CD4-positive, alpha-beta T cell (primary cell): ENCODE results near the gene UPF1. TPM values are rescaled to one million over a fixed set of nuclear protein-coding genes. Genes with fewer than 3 reads are reported as not detected.
A peak's percentile ranks its signal among the peaks of the same experiment; 100 is the strongest.

Experiments used
- ATAC-seq: fragments of 200-7000 bp; cut with Tn5 transposase; one replicate; pipeline ENCODE4 v1.10.0; 2022; ENCODE audit warnings: mild to moderate bottlenecking; ENCODE audit not compliant: poor library complexity
- CTCF ChIA-PET: fragments of 350-600 bp; sonication (Branson Sonifier 250); formaldehyde crosslinking; loops from one replicate; lab custom pipeline; 2021; ENCODE audit warnings: antibody characterized with exemption, inconsistent platforms; lab: Charles Lee
- POLR2A ChIA-PET: fragments of 350-600 bp; sonication (Branson Sonifier 250); formaldehyde crosslinking; loops from one replicate; lab custom pipeline; 2021; ENCODE audit warnings: antibody characterized with exemption, inconsistent platforms; lab: Charles Lee
- DNase-seq, 14 experiments: peaks; one replicate each; pipeline ENCODE4 v3.0.0-alpha.2; 2013 to 2020; ENCODE audit warnings: mixed read lengths in 2 of 14
- H3K27ac ChIP-seq, 2 donors: one replicate each; pipeline versions ENCODE4 v1.5.1 to v1.7.0; 2013; ENCODE audit warnings: low read length in 2 of 2, low read depth in 1 of 2, mild to moderate bottlenecking in 1 of 2
- H3K27me3 ChIP-seq, 2 experiments: 1 replicate in 1 of 2; 2 replicates in 1 of 2; pipeline versions ENCODE4 v1.6.1 to v1.7.0; 2013; ENCODE audit warnings: low read length in 2 of 2, control low read depth in 1 of 2, mild to moderate bottlenecking in 1 of 2, moderate library complexity in 1 of 2; ENCODE audit not compliant: insufficient read depth in 2 of 2, control insufficient read depth in 1 of 2
- H3K36me3 ChIP-seq: one replicate; pipeline ENCODE4 v1.6.1; 2013; ENCODE audit warnings: low read length, control low read depth; ENCODE audit not compliant: insufficient read depth
- H3K4me1 ChIP-seq: one replicate; pipeline ENCODE4 v1.6.1; 2013; ENCODE audit warnings: low read length, control low read depth; ENCODE audit not compliant: insufficient read depth
- H3K4me3 ChIP-seq: one replicate; pipeline ENCODE4 v1.5.1; 2013; ENCODE audit warnings: mild to moderate bottlenecking, low read length, moderate library complexity
- H3K9me3 ChIP-seq, 2 experiments: 1 replicate in 1 of 2; 2 replicates in 1 of 2; pipeline versions ENCODE4 v1.6.1 to v1.7.0; 2013; ENCODE audit warnings: low read length in 2 of 2, mild to moderate bottlenecking in 2 of 2, control low read depth in 1 of 2, moderate library complexity in 1 of 2; ENCODE audit not compliant: control insufficient read depth in 1 of 2, insufficient read depth in 1 of 2
- H3K27ac Mint-ChIP-seq: one replicate; pipeline ENCODE4 v1.8.0; 2020; ENCODE audit warnings: mixed read lengths
- H3K27me3 Mint-ChIP-seq: one replicate; pipeline ENCODE4 v1.8.0; 2021; ENCODE audit warnings: mixed read lengths
- H3K36me3 Mint-ChIP-seq: one replicate; pipeline ENCODE4 v1.8.0; 2021; ENCODE audit warnings: low read depth, mixed read lengths
- H3K4me1 Mint-ChIP-seq: one replicate; pipeline ENCODE4 v1.8.0; 2021; ENCODE audit warnings: low read depth, mixed read lengths
- H3K4me3 Mint-ChIP-seq: one replicate; pipeline ENCODE4 v1.8.0; 2020; ENCODE audit warnings: mild to moderate bottlenecking, mixed read lengths
- H3K9me3 Mint-ChIP-seq: one replicate; pipeline ENCODE4 v1.8.0; 2020; ENCODE audit warnings: mixed read lengths
- intact Hi-C, 2 experiments: fragments of 100-400 bp; cut with DNase I in 1 of 2; cut with micrococcal nuclease in 1 of 2; formaldehyde crosslinking; loops; one replicate each; pipeline versions ENCODE4 v1.15.1 to v1.9.0; 2023 to 2025; cut with DNase I, micrococcal nuclease
- total RNA-seq, 174 experiments: library from RNA in 2 of 174; stranded (reverse) in 2 of 174; gene quantifications; one replicate each; pipeline ENCODE4 v1.2.3 and lab custom pipeline; 2021 to 2026
- TF ChIP-seq, protein P1 (sequence below): fragments of 200-600 bp; IDR thresholded peaks from one replicate; pipeline ENCODE4 v1.8.0; 2022; ENCODE audit warnings: antibody characterized with exemption, mild to moderate bottlenecking

The UPF1 gene
- total RNA-seq, 2 experiments from 2014 or later, result 146 to 150 TPM

DNA sequence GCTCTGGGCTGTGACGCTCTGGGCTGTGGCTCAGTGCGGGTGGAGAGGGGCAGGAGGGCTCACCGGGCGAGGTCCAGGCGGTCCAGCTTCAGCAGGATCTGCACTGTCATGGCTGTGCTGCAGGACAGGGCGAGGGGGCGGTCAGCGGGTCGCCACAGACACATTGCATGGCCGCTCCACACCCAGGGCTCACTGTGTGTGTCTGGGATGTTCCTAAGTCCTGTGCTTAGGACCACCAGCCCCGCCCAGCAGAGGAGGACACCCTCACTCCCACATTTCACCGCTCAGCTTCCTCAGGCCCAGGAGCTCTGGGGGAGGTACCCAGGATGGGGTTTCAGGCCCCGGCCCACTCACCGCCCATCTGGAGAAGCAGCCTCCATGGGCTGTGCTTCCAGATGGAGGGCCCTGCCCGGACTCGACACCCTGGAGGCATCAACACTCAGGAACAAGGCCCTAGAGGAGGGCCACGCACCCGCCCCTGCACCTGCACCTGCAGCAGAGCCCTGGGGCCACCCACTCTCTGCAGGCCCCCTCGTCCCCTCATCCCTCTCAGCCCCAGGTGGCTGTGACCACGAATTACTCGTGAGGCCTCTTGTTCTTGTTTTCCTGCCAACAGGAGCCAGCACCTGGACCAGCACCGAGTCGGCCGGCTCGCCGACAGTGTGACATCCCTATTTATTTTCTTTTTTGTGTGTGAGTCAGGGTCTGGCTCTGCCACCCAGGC lies 73.9 kb downstream of the UPF1 start:
- no peak overlapping the region for H3K27ac Mint-ChIP-seq
- no peak for ATAC-seq
- H3K4me3 ChIP-seq, result no peak overlapping the region
- TF ChIP-seq, protein P1, sequence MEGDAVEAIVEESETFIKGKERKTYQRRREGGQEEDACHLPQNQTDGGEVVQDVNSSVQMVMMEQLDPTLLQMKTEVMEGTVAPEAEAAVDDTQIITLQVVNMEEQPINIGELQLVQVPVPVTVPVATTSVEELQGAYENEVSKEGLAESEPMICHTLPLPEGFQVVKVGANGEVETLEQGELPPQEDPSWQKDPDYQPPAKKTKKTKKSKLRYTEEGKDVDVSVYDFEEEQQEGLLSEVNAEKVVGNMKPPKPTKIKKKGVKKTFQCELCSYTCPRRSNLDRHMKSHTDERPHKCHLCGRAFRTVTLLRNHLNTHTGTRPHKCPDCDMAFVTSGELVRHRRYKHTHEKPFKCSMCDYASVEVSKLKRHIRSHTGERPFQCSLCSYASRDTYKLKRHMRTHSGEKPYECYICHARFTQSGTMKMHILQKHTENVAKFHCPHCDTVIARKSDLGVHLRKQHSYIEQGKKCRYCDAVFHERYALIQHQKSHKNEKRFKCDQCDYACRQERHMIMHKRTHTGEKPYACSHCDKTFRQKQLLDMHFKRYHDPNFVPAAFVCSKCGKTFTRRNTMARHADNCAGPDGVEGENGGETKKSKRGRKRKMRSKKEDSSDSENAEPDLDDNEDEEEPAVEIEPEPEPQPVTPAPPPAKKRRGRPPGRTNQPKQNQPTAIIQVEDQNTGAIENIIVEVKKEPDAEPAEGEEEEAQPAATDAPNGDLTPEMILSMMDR, result no peak
- CTCF ChIA-PET, result no interaction called here
- H3K4me1 Mint-ChIP-seq, result no peaks in the 10 kb centered on the region
- no peaks in the 10 kb centered on the region for H3K9me3 Mint-ChIP-seq
- H3K4me1 ChIP-seq, result no peaks in the 10 kb centered on the region
- no peaks in the 10 kb centered on the region for H3K27me3 Mint-ChIP-seq
- peaks cover 0 to 6% of the 10 kb centered on the region in 2 experiments for H3K9me3 ChIP-seq
- H3K27ac ChIP-seq, result no peak overlapping the region
- no peak for DNase-seq
- peaks cover 34% of the 10 kb centered on the region for H3K36me3 Mint-ChIP-seq
- H3K27me3 ChIP-seq, result no peaks in the 10 kb centered on the region
- POLR2A ChIA-PET, result interaction anchor here (1.7 kb wide), 1 partner anchor 14 kb away, joined by 6 read pairs; the partner anchor contains the start of genes COPE and DDX49
- peaks cover 73% of the 10 kb centered on the region for H3K36me3 ChIP-seq
- intact Hi-C loops, result no loop called here
- H3K4me3 Mint-ChIP-seq, result peak overlapping the region; percentile 11

DNA sequence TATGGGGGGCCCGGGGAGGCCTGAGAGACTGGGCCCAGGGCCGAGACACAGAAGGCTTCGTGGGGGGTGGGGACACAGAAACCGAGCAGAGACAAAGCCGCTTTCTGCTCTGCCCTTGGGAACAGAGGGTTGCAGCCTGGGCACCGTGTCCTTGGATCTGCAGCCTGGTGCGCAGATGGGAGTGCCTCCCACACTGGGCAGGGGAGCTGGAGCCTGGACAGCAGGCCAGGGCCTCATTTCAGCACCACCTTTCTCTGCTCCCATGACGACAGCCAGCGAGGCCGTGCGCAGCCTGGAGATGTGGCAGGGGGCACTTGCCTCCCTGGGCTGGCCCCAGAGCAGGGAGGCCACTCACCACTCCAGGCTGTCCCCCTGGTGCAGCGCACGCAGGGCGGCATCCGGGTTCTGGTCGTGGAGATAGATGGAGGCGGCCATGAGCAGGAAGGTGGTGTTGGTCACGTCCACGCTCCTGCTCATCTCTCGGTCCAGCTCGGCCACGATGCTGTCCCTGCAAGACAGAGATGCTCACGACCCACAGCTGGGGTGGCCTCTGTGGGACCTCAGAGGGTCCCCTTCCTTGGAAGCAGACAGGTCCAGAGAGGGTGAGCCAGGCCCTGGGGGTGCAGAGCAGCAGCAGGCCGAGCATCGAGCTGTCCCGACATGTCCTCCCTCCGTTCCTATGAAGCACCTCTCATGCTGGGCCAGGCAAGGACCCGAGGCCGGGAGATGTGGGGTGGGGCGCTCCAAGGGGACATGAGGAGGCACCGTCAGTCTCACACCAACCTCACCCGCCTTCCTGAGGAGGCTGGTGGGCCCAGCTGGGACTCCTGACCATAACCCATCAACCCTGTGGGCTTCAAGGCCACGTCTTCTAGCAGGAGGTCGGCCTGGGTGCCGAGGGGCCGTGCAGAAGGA lies 75.1 kb downstream of the UPF1 start:
- ATAC-seq (no peak), DNase-seq (no peak)
- ChIA-PET CTCF (no interaction called here), POLR2A (interaction anchor here (1.7 to 1.8 kb wide), 2 partner anchors 12 to 13 kb away, joined by 6 read pairs; partner anchors contain the start of genes COPE and DDX49)
- Mint-ChIP-seq H3K27me3 (no peaks in the 10 kb centered on the region), H3K4me1 (no peaks in the 10 kb centered on the region), H3K4me3 (no peak overlapping the region), H3K36me3 (peaks cover 32% of the 10 kb centered on the region), H3K27ac (no peak overlapping the region), H3K9me3 (no peaks in the 10 kb centered on the region)
- Histone ChIP-seq H3K36me3 (peaks cover 69% of the 10 kb centered on the region), H3K4me3 (no peak overlapping the region), H3K27me3 (no peaks in the 10 kb centered on the region), H3K4me1 (no peaks in the 10 kb centered on the region), H3K27ac (no peak overlapping the region), H3K9me3 (peaks cover 0 to 6% of the 10 kb centered on the region in 2 experiments)
- TF ChIP-seq, protein P1, result no peak
- intact Hi-C loops, result no loop called here

DNA sequence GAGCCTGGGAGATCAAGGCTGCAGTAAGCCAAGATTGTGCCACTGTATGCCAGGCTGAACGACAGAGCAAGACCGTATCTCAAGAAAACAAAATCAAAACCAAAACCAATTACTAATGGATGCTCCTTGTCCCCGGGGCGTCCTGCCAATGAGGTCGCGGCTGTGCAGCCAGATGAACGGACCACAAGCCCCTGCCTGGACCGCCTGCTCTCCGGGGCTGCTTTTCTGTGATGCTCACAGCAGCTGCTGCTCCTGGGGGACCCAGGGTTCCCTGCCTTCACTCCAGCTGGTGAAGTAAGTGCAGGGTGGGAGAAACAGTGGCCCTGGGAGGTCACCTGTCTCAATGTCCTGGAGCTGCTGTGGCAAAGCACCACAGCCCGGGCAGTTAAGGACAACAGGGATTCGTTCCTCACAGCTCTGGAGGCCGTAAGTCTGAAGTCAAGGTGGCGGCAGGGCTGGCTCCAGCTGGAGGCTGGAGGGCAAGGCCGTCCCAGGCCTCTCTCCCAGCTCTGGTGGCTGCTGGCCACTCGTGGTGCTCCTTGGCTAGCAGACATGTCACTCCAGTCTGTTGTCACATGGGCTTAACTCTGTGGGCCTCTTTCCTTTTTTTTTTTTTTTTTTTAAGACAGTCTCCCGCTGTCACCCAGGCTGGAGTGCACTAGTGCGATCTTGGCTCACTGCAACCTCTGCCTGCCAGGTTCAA lies 77.3 kb downstream of the UPF1 start:
- H3K4me3 Mint-ChIP-seq, result no peak overlapping the region
- H3K27me3 Mint-ChIP-seq, result no peaks in the 10 kb centered on the region
- DNase-seq (no peak), ATAC-seq (no peak)
- TF ChIP-seq, protein P1, result no peak
- no peak overlapping the region for H3K4me3 ChIP-seq
- H3K36me3 Mint-ChIP-seq, result peaks cover 33% of the 10 kb centered on the region
- H3K27me3 ChIP-seq, result no peaks in the 10 kb centered on the region
- POLR2A ChIA-PET, result interaction anchor here (1.8 kb wide), 1 partner anchor 10 kb away, joined by 6 read pairs; the partner anchor contains the start of genes COPE and DDX49
- no peaks in the 10 kb centered on the region for H3K9me3 ChIP-seq
- no peaks in the 10 kb centered on the region for H3K9me3 Mint-ChIP-seq
- H3K4me1 Mint-ChIP-seq, result peaks cover 8% of the 10 kb centered on the region
- H3K27ac ChIP-seq, result no peak overlapping the region
- intact Hi-C loops, result no loop called here
- H3K36me3 ChIP-seq, result peaks cover 74% of the 10 kb centered on the region
- no peak overlapping the region for H3K27ac Mint-ChIP-seq
- peaks cover 14% of the 10 kb centered on the region for H3K4me1 ChIP-seq
- CTCF ChIA-PET, result no interaction called here
